ENCODE results near the gene SLC25A23.

The SLC25A23 gene

GRCh38 chr19:6499052-6499790 lies 39.6 kb upstream of the SLC25A23 start:
- DNase-seq, result no peak
- TF ChIP-seq CTCF (IDR thresholded peaks at IDR 0.05; ENCODE audit: low read depth, low read length, missing control alignments), result no peak
- peaks cover 12% of the 10 kb centered on the region for H3K27me3 ChIP-seq (replicated peaks)
- no peaks in the 10 kb centered on the region for H3K36me3 ChIP-seq (replicated peaks)
- in situ Hi-C loops (cut with HindIII; ENCODE audit: low pct_ligation_motif_present, low sequenced_read_pairs), result no loop called here
- H3K4me3 ChIP-seq (ENCODE audit: low read depth, low read length), result no peak overlapping the region
- H3K27ac ChIP-seq, result no peak overlapping the region

- DNase-seq, result no peak
- no peak overlapping the region for H3K4me3 ChIP-seq (ENCODE audit: low read depth, low read length)
- no peak for TF ChIP-seq CTCF (IDR thresholded peaks at IDR 0.05; ENCODE audit: low read depth, low read length, missing control alignments)
- H3K27me3 ChIP-seq (replicated peaks), result peaks cover 12% of the 10 kb centered on the region
- in situ Hi-C loops (cut with HindIII; ENCODE audit: low pct_ligation_motif_present, low sequenced_read_pairs), result no loop called here
- no peak overlapping the region for H3K27ac ChIP-seq
- no peaks in the 10 kb centered on the region for H3K36me3 ChIP-seq (replicated peaks)
These were observed 38.9 kb upstream of the SLC25A23 start for GRCh38 chr19:6498294-6499036.

- H3K27ac ChIP-seq, result no peak overlapping the region
- in situ Hi-C loops (cut with HindIII; ENCODE audit: low pct_ligation_motif_present, low sequenced_read_pairs), result no loop called here
- no peak overlapping the region for H3K4me3 ChIP-seq (ENCODE audit: low read depth, low read length)
- H3K36me3 ChIP-seq (replicated peaks), result no peaks in the 10 kb centered on the region
- no peak for TF ChIP-seq CTCF (IDR thresholded peaks at IDR 0.05; ENCODE audit: low read depth, low read length, missing control alignments)
- no peak for DNase-seq
- no peaks in the 10 kb centered on the region for H3K27me3 ChIP-seq (replicated peaks)
These were observed 36.4 kb upstream of the SLC25A23 start for GRCh38 chr19:6495947-6496346.

- DNase-seq, result no peak
- no peak overlapping the region for H3K4me3 ChIP-seq (ENCODE audit: low read depth, low read length)
- no peak overlapping the region for H3K27ac ChIP-seq
- in situ Hi-C loops (cut with HindIII; ENCODE audit: low pct_ligation_motif_present, low sequenced_read_pairs), result no loop called here
- H3K36me3 ChIP-seq (replicated peaks), result no peaks in the 10 kb centered on the region
- TF ChIP-seq CTCF (IDR thresholded peaks at IDR 0.05; ENCODE audit: low read depth, low read length, missing control alignments), result no peak
- no peaks in the 10 kb centered on the region for H3K27me3 ChIP-seq (replicated peaks)
These were observed 34.9 kb upstream of the SLC25A23 start for GRCh38 chr19:6494438-6495036.

- Histone ChIP-seq H3K36me3 (replicated peaks) (no peaks in the 10 kb centered on the region), H3K27me3 (replicated peaks) (no peaks in the 10 kb centered on the region), H3K27ac (no peak overlapping the region), H3K4me3 (ENCODE audit: low read depth, low read length) (no peak overlapping the region)
- TF ChIP-seq CTCF (IDR thresholded peaks at IDR 0.05; ENCODE audit: low read depth, low read length, missing control alignments), result no peak
- in situ Hi-C loops (cut with HindIII; ENCODE audit: low pct_ligation_motif_present, low sequenced_read_pairs), result no loop called here
- no peak for DNase-seq
These were observed 32.4 kb upstream of the SLC25A23 start for GRCh38 chr19:6491802-6492592.

All from brain microvascular endothelial cell (primary cell).